ENCODE data around the gene CFHR4.
"Not testable (repeated sequence)": the region's sequence is repeated elsewhere in the genome, so short reads cannot be mapped to it uniquely, and the experiment has no call there.

Gene CFHR4

GRCh38 chr1:196941474-196941873, 53.6 kb downstream of the CFHR4 start:
- not testable (repeated sequence) for DNase-seq (ENCODE audit: low read depth)

DNA sequence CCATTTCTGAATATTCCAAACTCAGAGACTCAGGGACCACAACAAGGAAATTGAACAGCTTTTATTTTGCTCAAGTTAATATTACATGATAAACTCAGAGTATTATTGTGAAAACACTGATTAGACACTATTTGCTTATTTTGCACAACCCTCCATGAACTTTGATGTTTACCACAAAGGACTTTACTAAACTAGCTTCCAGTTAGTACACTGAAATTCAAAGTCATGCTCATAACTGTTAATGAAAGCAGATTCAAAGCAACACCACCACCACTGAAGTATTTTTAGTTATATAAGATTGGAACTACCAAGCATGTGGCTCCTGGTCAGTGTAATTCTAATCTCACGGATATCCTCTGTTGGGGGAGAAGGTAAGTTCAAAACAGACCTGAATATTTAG, 55.7 kb downstream of the CFHR4 start, which contains the start of gene CFHR2:
CFHR2 (plus strand) TSS at position 171 of the 400 bp plus-strand sequence; CDS start at position 314, 143 bp downstream.
- DNase-seq (ENCODE audit: low read depth), result not testable (repeated sequence)

DNA sequence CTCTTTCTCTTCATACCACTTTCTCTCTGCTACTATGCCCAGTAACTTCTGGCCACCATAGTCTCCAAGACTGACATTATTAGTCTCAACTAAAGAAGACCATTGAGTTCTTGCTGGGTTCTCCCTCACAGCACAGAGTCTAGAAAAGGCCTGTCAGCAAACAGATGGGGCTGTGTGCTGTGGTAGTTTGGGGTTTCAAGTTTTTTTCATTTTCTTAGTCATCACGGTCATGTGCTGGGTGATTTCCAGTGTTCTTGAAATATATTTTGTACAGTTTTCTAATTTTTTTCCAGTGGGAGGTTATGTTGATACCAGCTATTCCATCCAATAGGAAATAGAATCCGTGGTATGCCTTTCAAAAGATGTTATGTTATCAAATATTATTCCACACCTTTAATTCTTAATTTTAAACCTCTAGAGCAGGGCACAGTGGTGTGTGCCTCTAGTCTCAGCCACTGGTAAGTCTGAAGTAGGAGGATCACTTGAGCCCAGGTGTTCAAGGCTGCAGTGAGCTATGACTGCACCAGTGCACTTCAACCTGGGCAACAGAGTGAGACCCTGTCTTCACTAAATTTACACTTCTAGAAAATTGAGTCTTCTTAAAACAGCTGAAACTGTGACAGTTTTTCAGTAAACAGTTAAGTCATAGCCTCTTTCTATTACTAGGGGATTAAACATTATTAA, 64.0 kb downstream of the CFHR4 start:
- no peak for DNase-seq (ENCODE audit: low read depth)

DNA sequence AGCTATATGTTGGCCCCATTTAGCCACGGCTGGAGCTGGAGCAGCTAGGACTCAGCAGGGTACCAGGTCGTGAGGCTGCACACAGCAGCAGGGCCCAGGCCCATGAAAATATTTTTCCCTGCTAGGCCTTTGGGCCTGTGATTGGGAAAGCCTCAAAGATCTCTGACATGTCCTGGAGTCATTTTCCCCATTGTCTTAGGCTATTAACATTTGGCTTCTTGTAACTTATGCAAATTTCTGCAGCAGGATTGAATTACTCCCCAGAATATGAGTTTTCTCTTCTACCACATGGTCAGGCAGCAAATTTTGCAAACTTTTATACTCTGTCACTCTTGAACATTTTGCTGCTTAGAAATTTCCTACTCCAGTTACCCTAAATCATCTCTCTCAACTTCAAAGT, 66.9 kb downstream of the CFHR4 start:
- no peak for DNase-seq (ENCODE audit: low read depth)

GRCh38 chr1:196955926-196956325, 68.1 kb downstream of the CFHR4 start:
- DNase-seq (ENCODE audit: low read depth), result no peak

DNA sequence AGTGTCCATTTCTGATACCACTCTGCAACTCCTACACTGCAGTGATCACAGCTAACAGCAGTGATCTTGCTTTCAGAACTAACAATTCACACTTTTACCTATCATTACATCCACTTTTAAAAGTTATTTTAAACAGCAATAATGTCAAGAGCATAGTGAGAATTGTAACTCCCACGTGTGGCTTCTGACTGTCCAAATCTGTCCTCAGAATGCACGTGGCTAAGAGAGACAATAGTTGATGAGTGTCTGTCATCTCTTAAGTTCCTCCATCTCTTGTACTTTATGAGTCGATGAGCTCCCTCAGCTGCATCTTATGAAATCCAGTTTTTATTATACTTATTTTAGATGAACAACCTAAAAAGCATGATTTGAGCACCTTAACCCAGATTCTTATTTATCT, 73.0 kb downstream of the CFHR4 start:
- no peak for DNase-seq (ENCODE audit: low read depth)

Measured in stimulated activated CD8-positive, alpha-beta memory T cell treated with anti-CD3 and anti-CD28 coated beads, Interleukin-7, amount 100 ng/mL, for 24 hours (primary cell).